Hepatocyte (in vitro differentiated cells): ENCODE measurements around the gene NR3C2.

Experiments
- EZH2phosphoT487 ChIP-seq: fragments of 200-600 bp; sonication (generic); IDR thresholded peaks from one replicate; pipeline ENCODE4 v1.6.1; 2018; ENCODE audit warnings: antibody characterized with exemption, mild to moderate bottlenecking, low read depth, moderate library complexity; ENCODE audit not compliant: unreplicated experiment, severe bottlenecking
- TF ChIP-seq, protein P1 (sequence below): fragments of 200-600 bp; sonication (generic); IDR thresholded peaks from 2 replicates; pipeline ENCODE4 v1.5.1; 2016; ENCODE audit warnings: antibody characterized with exemption, mild to moderate bottlenecking; ENCODE audit not compliant: poor library complexity

DNA sequence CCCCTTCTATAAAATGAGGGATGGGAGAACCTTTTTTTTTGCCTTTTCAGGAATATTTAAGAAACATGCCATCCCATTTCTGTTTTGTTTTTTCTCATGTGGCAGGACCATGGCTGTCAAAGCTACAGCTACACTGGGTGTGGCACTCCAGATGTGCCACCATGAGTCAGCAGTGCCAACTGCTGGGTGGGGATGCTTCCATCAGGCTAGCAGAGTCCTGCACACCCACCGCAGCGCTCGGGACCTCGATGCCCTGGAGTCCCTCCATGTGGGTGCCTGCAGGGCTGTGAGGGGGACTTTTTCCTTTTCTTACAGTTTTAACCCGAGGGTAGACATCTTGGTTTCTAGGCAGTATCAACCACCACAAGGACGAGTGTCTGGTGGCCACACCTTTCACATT, 352.6 kb downstream of the NR3C2 start:
- TF ChIP-seq, protein P1, sequence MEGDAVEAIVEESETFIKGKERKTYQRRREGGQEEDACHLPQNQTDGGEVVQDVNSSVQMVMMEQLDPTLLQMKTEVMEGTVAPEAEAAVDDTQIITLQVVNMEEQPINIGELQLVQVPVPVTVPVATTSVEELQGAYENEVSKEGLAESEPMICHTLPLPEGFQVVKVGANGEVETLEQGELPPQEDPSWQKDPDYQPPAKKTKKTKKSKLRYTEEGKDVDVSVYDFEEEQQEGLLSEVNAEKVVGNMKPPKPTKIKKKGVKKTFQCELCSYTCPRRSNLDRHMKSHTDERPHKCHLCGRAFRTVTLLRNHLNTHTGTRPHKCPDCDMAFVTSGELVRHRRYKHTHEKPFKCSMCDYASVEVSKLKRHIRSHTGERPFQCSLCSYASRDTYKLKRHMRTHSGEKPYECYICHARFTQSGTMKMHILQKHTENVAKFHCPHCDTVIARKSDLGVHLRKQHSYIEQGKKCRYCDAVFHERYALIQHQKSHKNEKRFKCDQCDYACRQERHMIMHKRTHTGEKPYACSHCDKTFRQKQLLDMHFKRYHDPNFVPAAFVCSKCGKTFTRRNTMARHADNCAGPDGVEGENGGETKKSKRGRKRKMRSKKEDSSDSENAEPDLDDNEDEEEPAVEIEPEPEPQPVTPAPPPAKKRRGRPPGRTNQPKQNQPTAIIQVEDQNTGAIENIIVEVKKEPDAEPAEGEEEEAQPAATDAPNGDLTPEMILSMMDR = no peak
- no peak for TF ChIP-seq EZH2phosphoT487
